Kidney tubule cell (primary cell): Measurements from ENCODE around the gene MRPL17.

Experiments
- DNase-seq: peaks from one replicate; pipeline ENCODE4 v3.0.0-alpha.2; 2018; ENCODE audit warnings: low spot score

MRPL17 gene

GRCh38 chr11:6654281-6655019 is 28.7 kb downstream of the MRPL17 start:
- DNase-seq: no peak

GRCh38 chr11:6653656-6654055 is 29.5 kb downstream of the MRPL17 start:
- DNase-seq: no peak

GRCh38 chr11:6653097-6653496 is 30.0 kb downstream of the MRPL17 start:
- no peak for DNase-seq

GRCh38 chr11:6652182-6652581 is 31.0 kb downstream of the MRPL17 start:
- DNase-seq: no peak

GRCh38 chr11:6650980-6651379 is 32.2 kb downstream of the MRPL17 start:
- DNase-seq: no peak

- no peak for DNase-seq
Measured at GRCh38 chr11:6650104-6650503, 33.0 kb downstream of the MRPL17 start.

GRCh38 chr11:6648501-6648900 is 34.6 kb downstream of the MRPL17 start:
- DNase-seq: no peak

GRCh38 chr11:6647836-6648235 is 35.3 kb downstream of the MRPL17 start:
- no peak for DNase-seq

GRCh38 chr11:6646918-6647679 is 36.0 kb downstream of the MRPL17 start:
- no peak for DNase-seq

GRCh38 chr11:6646576-6646917 is 36.6 kb downstream of the MRPL17 start:
- no peak for DNase-seq

GRCh38 chr11:6646071-6646470 is 37.1 kb downstream of the MRPL17 start:
- no peak for DNase-seq

GRCh38 chr11:6642957-6643356 is 40.2 kb downstream of the MRPL17 start:
- DNase-seq: no peak

GRCh38 chr11:6640985-6641701 is 42.0 kb downstream of the MRPL17 start:
- no peak for DNase-seq

- DNase-seq: no peak
Measured at GRCh38 chr11:6640036-6640984, 42.8 kb downstream of the MRPL17 start.

- DNase-seq: no peak
Measured at GRCh38 chr11:6638429-6638828, 44.7 kb downstream of the MRPL17 start.

- DNase-seq: no peak
Measured at GRCh38 chr11:6637871-6638270, 45.3 kb downstream of the MRPL17 start.

GRCh38 chr11:6636480-6636879 is 46.7 kb downstream of the MRPL17 start:
- DNase-seq: no peak

GRCh38 chr11:6635082-6635932 is 47.8 kb downstream of the MRPL17 start:
- peak; percentile 22 for DNase-seq

- DNase-seq: no peak
Measured at GRCh38 chr11:6634534-6634933, 48.6 kb downstream of the MRPL17 start.

- DNase-seq: no peak
Measured at GRCh38 chr11:6633422-6634408, 49.4 kb downstream of the MRPL17 start.
